Left hindlimb (tissue), 1 donor: ENCODE data around the gene CACNA1G.
A peak's percentile ranks its signal among the peaks of the same experiment; 100 is the strongest.

ENCODE experiments used
- DNase-seq: peaks from one replicate; pipeline ENCODE4 v3.0.0-alpha.2; 2018

The CACNA1G gene

GRCh38 chr17:50660042-50660886 lies 99.7 kb downstream of the CACNA1G start:
- DNase-seq, result peak; percentile 25

DNA sequence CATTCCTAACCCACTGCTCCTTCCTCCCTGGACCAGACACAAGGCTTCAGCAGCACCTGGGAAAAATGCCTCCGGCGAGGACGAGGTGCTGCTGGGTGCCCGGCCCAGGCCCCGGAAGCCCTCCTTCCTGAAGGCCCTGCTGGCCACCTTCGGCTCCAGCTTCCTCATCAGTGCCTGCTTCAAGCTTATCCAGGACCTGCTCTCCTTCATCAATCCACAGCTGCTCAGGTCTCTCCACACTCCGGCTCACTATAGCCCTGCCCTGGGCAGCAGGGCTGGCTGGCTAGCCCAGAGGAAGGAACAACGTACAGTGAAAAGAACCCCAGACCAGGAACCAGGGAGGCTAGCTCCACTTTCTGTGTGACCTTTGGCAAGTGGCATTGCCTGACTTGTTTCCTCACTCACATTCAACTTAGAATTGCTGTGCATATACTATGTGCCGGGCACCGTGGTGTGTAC lies 100.4 kb downstream of the CACNA1G start:
- DNase-seq, result peak; percentile 26

GRCh38 chr17:50661348-50661747 lies 100.8 kb downstream of the CACNA1G start:
- DNase-seq, result no peak

- DNase-seq, result no peak
Observed at GRCh38 chr17:50661795-50662391, 101.4 kb downstream of the CACNA1G start.

GRCh38 chr17:50662632-50663225 lies 102.2 kb downstream of the CACNA1G start:
- no peak for DNase-seq

GRCh38 chr17:50663812-50664374 lies 103.4 kb downstream of the CACNA1G start:
- no peak for DNase-seq

GRCh38 chr17:50664788-50665458 lies 104.4 kb downstream of the CACNA1G start:
- DNase-seq, result no peak

GRCh38 chr17:50665838-50666237 lies 105.3 kb downstream of the CACNA1G start:
- DNase-seq, result no peak

DNA sequence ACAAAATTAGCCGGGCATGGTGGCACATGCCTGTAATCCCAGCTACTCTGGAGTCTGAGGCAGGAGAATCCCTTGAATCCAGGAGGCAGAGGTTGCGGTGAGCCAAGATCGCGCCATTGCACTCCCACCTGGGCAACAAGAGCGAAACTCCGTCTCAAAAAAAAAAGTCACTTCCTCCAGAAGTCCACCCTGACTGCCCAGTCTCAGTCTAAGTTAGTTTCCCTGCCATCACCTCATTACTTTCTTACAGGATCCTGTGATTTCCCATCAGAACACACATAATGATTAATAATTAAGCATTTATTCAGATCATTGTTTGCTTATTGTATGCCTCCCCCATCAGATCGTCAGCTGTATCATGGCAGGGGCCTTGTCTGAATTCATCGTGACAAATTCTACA lies 105.8 kb downstream of the CACNA1G start:
- DNase-seq, result no peak

DNA sequence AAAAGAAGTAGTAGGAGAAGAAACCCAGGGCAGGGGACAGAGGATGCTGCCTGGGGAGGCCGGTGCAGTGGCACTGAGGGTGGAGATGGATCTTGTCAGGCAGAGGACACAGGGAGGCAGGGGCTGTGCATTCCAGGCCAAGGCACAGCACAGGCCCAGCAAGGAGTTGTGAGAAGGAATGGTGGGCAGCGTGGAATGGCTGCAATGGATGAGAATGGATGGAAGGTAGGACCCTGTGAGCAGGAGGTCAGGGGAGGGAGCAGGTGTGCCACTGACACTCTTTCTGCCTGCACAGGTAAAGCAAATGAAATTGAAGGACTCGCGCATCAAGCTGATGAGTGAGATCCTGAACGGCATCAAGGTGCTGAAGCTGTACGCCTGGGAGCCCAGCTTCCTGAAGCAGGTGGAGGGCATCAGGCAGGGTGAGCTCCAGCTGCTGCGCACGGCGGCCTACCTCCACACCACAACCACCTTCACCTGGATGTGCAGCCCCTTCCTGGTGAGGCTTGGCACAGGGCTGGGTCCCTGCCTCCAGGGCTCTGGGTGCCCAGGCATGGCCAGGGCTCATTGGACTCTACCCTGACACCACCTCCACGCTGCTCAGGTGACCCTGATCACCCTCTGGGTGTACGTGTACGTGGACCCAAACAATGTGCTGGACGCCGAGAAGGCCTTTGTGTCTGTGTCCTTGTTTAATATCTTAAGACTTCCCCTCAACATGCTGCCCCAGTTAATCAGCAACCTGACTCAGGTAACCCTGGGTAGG lies 106.9 kb downstream of the CACNA1G start:
- no peak for DNase-seq

GRCh38 chr17:50668025-50668837 lies 107.7 kb downstream of the CACNA1G start:
- no peak for DNase-seq

GRCh38 chr17:50668838-50669581 lies 108.5 kb downstream of the CACNA1G start:
- DNase-seq, result no peak

GRCh38 chr17:50672071-50672470 lies 111.6 kb downstream of the CACNA1G start:
- DNase-seq, result no peak

DNA sequence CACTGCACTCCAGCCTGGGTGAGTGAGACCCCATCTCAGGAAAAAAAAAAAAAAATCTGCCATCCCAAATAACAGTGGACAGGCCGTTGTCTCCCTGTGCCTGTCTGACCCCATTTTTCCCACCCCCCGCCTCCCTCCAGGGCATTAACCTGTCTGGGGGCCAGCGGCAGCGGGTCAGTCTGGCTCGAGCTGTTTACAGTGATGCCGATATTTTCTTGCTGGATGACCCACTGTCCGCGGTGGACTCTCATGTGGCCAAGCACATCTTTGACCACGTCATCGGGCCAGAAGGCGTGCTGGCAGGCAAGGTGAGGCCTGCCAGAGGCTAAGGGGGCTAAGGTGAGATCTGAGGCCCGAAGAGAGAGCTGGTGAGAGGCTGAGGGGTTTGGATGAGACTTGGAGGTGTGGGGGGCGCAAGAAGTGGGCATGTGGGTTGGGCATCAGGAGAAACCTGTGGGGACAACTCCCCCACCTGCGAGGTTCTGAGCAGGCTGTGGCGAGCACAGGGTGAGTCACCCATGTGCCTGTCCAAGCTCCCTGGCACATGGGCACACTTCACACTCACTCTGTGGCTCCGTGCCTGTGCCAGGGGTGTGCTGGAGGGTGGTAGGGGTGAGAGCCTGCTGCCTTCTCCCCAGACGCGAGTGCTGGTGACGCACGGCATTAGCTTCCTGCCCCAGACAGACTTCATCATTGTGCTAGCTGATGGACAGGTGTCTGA lies 112.5 kb downstream of the CACNA1G start:
- DNase-seq, result no peak

GRCh38 chr17:50675190-50675589 lies 114.7 kb downstream of the CACNA1G start:
- no peak for DNase-seq

DNA sequence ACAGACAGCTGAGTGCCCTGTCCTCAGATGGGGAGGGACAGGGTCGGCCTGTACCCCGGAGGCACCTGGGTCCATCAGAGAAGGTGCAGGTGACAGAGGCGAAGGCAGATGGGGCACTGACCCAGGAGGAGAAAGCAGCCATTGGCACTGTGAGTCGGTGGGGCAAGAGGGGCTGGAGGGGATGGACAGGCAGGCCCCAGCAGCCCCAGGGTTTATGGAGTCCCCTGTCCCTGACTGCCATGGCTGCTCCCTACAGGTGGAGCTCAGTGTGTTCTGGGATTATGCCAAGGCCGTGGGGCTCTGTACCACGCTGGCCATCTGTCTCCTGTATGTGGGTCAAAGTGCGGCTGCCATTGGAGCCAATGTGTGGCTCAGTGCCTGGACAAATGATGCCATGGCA lies 115.1 kb downstream of the CACNA1G start:
- DNase-seq, result no peak

- DNase-seq, result no peak
Observed at GRCh38 chr17:50676065-50676975, 115.8 kb downstream of the CACNA1G start.
